PC-3 (cell line): Measurements from ENCODE around the gene AP3M1.

ENCODE experiments used
- CTCF ChIP-seq: fragments of 300-600 bp; sonication (generic); conservative IDR thresholded peaks from 2 replicates; pipeline ENCODE4 v1.5.1; 2017; ENCODE audit warnings: antibody characterized with exemption, low read depth, mild to moderate bottlenecking, low read length
- EZH2 ChIP-seq: fragments of 300-600 bp; sonication (generic); IDR thresholded peaks from one replicate; pipeline ENCODE4 v1.6.1; 2017; ENCODE audit warnings: antibody characterized with exemption, mild to moderate bottlenecking, low read length; ENCODE audit not compliant: unreplicated experiment
- EZH2phosphoT487 ChIP-seq: fragments of 300-600 bp; sonication (generic); IDR thresholded peaks from 2 replicates; pipeline ENCODE4 v1.6.1; 2018; ENCODE audit warnings: mild to moderate bottlenecking, antibody characterized with exemption, low read length, borderline replicate concordance

- no peak for TF ChIP-seq EZH2
- no peak for TF ChIP-seq CTCF
- no peak for TF ChIP-seq EZH2phosphoT487
Measured at GRCh38 chr10:74179111-74179710, 28.6 kb upstream of the AP3M1 start.
